HG03469 (cell line): ENCODE measurements around the gene SMARCB1.

Experiments
- ATAC-seq: cut with Tn5 transposase; IDR thresholded peaks from one replicate; pipeline ENCODE4 v1.9.1; 2021; ENCODE audit warnings: mild to moderate bottlenecking, moderate library complexity, moderate number of reproducible peaks; ENCODE audit not compliant: unreplicated experiment

The SMARCB1 gene

GRCh38 chr22:23760056-23760455, 26.7 kb upstream of the SMARCB1 start:
- no peak for ATAC-seq

- ATAC-seq, result no peak
Observed at GRCh38 chr22:23762842-23763578, 23.8 kb upstream of the SMARCB1 start, which contains the start of gene C22orf15. C22orf15 (plus strand) TSS chr22:23762990; CDS start chr22:23763307, 317 bp downstream.

- ATAC-seq, result no peak
Observed at GRCh38 chr22:23763579-23763945, 23.2 kb upstream of the SMARCB1 start.

GRCh38 chr22:23763954-23764353, 22.8 kb upstream of the SMARCB1 start:
- ATAC-seq, result no peak

GRCh38 chr22:23764899-23765881, 21.6 kb upstream of the SMARCB1 start:
- ATAC-seq, result no peak

DNA sequence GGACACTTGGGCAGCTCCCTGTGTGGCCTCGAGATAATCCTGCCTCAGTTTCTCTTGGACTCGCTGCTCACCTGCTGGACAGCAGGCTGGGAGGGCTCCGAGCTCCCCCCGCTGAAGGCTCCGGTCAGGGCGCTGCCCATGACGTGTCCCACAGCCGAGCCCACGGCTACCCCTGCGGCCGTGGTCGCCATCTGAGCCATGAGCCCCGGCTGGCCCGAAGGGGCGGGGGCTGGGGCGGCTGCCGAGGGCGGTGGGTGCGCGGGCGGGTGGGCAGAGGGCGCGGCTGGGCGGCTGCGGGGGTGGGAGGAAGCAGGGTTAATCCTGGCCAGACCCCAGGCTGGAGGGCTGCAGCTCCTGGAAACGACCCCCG, 19.5 kb upstream of the SMARCB1 start:
- ATAC-seq, result no peak

GRCh38 chr22:23767673-23768548, 18.9 kb upstream of the SMARCB1 start, which contains the start of gene CHCHD10:
CHCHD10 (minus strand) TSS chr22:23767972; CDS start chr22:23767874, 98 bp downstream.
- no peak for ATAC-seq

- ATAC-seq, result no peak
Observed at GRCh38 chr22:23769321-23769965, 17.3 kb upstream of the SMARCB1 start.

- ATAC-seq, result no peak
Observed at GRCh38 chr22:23772315-23772648, 14.5 kb upstream of the SMARCB1 start.

- no peak for ATAC-seq
Observed at GRCh38 chr22:23772649-23773473, 13.9 kb upstream of the SMARCB1 start, which contains the start of gene MMP11. MMP11 (plus strand) TSS chr22:23772849; CDS start chr22:23772871, 22 bp downstream.

DNA sequence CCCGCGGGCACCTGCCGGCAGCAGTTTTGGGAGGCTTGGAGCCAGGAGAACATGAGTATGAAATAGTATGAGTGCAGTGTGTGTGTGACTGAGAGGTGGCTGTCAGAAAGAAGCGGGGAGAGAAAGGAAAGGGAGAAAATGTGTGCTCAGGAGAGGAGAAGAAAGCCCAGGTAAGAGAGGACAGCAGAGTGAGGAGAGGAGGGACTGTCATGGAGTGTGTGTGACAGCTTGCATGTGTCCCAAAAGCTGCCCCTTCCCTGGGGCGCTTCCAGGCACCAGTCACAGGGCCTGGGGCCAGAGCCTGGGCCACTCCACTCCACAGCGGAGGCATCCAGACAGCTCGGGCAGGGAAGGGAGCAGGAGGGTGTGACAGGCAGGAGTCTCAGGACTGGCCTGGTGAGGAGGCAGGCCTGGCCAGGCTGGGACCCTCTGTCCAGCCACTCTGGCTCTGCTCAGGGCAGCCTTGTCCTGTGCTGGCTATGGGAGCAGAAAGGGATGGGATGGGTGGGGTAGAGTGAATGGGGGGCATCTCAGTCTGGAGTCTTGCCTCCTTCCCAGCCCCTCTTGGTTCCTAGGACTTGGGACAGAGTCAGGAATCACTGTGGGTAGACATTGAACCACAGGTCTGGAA, 13.2 kb upstream of the SMARCB1 start:
- no peak for ATAC-seq

DNA sequence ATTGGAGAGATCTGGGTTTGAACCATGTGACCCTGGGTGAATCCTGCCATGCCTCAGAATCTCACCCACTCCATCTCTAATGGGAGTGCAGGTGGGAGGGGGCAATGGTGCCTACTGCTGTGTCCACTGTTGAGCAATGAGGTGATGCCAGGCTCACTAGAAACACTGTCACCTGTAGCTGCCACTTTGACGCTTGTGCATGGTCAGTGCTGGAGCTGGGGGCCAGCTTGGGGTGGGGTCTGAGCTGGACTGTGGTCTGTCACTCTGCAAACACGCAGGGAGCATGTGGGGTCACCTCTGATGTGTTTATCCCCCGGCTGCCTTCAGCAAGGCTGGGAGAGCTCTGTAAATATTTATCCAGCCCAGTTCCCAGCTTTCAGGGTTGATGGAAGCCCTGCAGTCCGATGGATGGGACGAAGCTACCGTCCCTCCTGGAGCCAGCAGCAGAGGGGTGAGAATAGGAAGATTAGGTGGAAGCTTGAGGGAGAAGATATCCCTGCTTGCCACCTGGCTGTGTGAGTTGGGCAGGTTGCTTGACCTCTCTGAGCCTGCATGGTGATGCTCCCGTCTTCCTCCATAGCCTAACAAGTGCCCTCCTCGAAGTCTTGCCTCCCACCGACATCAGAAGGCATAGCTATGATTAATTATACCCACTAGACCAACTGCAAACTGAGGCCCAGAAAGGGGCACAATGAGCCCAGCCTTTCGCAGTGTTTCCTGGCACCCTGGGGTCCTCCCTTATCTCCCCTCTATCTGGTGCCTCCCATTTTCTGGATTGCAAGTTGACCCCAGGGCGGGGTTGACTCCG, 12.4 kb upstream of the SMARCB1 start:
- no peak for ATAC-seq

DNA sequence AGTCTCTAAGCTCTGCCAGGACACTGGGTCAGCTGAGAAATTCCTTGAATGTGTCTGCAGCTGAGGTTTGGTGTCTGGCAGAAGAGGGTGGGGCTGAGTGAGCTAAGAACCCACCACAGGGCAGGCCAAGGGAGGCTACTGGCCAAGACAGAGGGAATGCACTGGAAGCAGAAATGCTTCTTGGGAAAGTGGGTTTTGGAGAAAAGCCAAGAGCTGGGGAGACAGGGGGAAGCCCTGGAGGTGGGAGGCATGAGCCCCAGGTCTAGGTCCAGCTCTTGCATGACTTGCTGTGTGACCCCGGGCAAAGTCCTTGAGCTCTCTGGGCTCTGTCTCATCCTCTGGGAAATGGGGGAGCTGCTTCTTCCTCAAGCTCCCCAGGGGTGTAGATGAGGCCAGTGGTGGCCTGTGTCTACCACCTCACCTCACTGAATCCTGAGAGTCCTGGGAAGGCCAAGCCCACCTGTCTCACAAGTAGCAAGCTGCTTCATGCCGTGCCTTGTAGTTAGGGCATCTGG, 11.8 kb upstream of the SMARCB1 start:
- no peak for ATAC-seq

DNA sequence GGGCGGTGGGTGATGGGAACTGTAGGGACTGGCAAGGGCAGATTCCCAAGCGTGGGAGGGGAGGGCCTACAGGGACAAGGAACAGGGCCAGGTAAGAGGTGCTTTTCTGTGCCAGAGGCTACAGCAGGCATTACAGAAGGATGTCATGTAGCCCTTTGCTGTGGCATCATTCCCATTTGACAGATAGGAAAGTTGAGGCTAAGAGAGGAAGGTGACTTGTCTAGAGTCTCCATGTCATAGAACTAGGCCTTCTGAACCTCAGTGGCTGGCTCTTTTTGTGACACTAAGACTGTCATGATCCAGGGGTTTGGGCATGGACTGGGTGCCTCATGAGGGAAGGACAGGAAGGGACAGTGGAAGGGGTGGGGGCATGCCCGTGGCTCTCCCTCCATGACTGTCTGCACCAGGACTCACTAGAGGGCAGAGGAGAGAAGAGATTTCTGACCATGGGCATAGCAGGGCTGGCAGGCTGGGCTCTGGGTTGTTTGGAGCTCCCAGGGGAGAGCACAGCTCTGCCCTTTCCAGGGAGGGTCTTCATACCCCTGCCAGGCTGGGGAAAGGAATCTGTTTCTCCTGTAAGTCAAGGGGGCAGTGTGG, 10.9 kb upstream of the SMARCB1 start:
- no peak for ATAC-seq

DNA sequence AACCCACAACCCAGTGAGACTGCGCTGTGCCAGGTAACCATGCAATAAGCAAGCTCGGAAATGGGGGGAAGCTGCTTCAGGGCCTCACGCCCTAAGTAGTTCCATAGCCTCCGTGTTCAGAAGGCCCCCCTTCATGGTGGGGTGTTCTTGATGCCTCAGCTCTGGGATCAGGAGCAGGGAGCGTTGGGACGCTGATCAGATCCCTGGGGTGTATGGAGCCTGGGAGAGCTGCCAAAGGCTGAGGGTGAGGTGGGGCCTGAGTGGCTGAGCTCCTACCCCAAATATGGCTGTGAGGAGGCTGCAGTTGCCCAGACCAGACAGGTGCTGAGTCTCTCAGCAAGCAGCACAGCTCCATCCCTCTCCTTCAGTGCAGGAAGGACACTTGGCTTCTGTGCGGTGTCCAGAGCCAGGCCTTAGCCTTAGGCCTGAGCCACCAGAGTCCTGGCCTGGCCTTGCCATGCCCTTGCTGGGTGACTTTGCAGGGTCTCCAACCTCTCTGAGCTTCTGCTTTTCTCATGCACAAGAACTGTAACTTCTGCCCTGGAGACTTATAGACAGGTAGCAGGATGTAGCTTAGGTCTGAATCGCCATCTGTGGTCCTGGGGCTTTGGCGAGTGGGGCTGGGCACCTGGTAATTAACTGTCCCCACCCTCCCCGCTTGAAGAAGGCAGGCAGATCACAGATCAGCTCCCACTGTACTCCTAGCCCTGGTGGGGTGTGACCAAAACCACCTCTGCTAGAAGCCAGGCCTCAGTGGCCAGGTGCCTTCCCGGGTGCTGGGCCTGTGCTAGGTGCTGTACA, 8.8 kb upstream of the SMARCB1 start:
- ATAC-seq, result no peak

GRCh38 chr22:23778577-23778900, 8.2 kb upstream of the SMARCB1 start:
- ATAC-seq, result no peak

GRCh38 chr22:23779083-23779482, 7.7 kb upstream of the SMARCB1 start:
- no peak for ATAC-seq
